GM12892 (cell line): ENCODE measurements around the gene IRF6.

Experiments
- DNase-seq: peaks from one replicate; pipeline ENCODE4 v3.0.0; 2011; ENCODE audit not compliant: insufficient read length
- FAIRE-seq: peaks from 2 replicates; lab custom pipeline; 2011; peaks lifted over from hg19 to GRCh38; lab: Jason Lieb, UNC
- POLR2A ChIP-seq: IDR thresholded peaks from 2 replicates; pipeline ENCODE4 v1.6.1; 2011; ENCODE audit warnings: low read depth, low read length, control low read depth
- POLR2AphosphoS5 ChIP-seq: IDR thresholded peaks from 2 replicates; pipeline ENCODE4 v1.6.1; 2011; ENCODE audit warnings: low read depth, low read length, control low read depth
- TAF1 ChIP-seq: IDR thresholded peaks from 2 replicates; pipeline ENCODE4 v1.6.1; 2011; ENCODE audit warnings: low read depth, mild to moderate bottlenecking, control low read depth, low read length, borderline replicate concordance

Gene IRF6

DNA sequence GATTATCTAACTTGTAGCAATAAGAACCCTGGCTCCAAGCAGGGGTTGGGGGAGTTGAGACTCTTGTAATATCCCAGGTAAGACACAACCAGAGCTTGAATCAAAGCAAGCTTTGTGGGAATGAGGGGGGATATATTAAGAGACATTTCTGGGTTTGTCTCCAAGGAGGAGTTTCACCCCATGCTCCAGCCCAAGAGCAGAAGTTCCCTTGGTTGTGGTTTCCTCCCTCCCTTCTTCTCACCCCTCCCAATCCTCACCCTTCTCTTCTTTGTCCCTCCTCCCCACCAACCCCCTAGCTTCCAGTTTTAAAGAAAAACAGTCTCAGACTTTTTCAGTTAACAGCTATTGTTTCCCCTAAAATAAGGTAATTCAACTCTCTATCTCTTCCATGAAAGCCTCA is 38.2 kb downstream of the IRF6 start:
- no peak for TF ChIP-seq POLR2AphosphoS5
- no peak for TF ChIP-seq POLR2A
- no peak for TF ChIP-seq TAF1
- DNase-seq (no peak), FAIRE-seq (peak; percentile 53)

DNA sequence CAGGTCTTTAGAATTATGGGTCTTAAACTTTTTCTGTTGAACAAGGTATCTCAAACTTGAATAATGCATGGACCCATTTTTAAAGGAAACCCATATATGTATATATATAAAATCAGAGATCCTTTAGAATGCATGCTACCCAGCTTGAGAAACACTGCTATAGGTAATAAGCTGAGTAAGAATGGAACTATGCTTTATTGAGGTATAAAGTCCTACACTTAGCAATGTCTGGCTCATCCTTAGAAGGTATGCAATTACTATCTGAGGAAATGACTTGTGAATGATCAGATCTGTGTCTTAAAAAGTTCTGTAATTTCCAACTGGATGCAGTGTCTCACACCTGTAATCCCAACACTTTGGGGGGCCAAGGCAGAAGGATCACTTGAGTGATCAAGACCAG is 38.8 kb downstream of the IRF6 start:
- FAIRE-seq (peak; percentile 60), DNase-seq (no peak)
- TF ChIP-seq POLR2AphosphoS5: no peak
- TF ChIP-seq POLR2A: no peak
- TF ChIP-seq TAF1: no peak

DNA sequence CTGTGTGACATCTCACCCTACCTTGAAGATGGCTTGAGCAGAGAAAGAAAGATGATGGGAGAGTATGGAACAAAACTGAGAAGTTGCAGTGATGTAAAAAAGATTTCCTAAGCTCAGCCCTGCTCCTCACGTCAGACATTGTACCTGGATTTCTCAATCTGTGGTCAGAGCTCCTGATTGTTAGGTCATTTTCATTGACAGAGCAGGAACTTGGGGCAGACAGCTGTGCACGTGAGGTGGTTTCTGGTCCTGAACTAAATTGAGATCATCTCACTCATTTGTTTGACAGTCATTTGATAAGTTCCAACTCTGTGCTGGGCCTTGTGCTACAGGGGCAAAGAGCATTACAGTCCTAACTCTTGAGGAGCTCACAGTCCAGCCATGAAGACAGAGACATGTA is 39.9 kb downstream of the IRF6 start:
- FAIRE-seq (peak; percentile 36), DNase-seq (no peak)
- TF ChIP-seq POLR2A: no peak
- TF ChIP-seq POLR2AphosphoS5: no peak
- TF ChIP-seq TAF1: no peak

DNA sequence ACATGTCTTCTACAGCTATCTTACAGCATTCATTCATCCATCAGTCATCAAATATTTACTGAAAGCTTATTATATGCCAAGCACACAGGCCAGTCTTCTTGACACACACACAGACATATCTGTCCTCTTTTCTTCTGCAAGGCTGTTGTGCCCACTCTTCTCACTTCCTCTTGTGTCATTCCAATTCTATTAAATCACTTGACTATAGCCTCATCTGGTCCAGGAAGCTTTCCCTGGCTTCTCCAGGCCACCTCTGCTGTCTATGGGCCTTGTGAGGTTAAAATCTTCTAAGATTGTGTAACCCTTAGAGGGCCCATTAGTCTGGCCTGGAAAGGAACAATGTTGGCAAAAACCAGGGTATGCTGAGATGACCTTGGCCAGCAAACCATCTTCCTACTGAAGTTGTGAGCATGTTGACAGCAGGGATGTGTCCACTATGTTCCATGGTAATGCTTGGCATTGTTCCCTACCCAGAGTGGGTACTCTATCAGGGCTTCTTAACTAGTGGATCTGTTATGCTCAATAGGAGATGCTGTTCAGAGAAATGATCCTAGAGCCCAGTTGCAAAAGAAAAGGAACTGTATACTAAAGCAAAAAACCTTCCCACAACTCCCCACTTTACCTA is 44.8 kb downstream of the IRF6 start:
- no peak for TF ChIP-seq POLR2A
- no peak for TF ChIP-seq POLR2AphosphoS5
- no peak for FAIRE-seq
- DNase-seq: no peak

DNA sequence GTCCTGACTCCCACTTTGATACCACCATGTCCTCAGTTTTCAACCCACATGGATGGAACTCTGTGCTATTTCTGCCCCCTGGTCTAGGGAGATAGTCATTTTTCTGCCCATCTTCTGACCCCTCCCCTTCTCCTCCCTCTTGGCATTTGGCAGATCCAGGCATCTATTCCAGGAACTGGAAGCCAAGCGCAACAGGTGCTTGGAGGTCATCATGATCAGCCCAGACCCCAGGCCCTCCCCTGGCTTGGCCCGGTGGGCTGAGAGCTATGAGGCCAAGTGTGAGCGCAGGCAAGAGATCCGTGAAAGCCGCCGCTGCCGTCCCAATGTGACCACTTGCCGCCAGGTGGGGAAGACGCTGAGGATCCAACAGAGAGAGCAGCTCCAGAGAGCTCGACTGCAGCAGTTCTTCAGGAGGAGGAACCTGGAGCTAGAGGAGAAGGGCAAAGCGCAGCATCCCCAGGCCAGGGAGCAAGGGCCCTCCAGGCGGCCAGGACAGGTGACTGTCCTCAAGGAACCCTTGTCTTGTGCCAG is 46.0 kb downstream of the IRF6 start:
- TF ChIP-seq TAF1 (no peak), POLR2A (no peak), POLR2AphosphoS5 (no peak)
- DNase-seq (no peak), FAIRE-seq (no peak)

DNA sequence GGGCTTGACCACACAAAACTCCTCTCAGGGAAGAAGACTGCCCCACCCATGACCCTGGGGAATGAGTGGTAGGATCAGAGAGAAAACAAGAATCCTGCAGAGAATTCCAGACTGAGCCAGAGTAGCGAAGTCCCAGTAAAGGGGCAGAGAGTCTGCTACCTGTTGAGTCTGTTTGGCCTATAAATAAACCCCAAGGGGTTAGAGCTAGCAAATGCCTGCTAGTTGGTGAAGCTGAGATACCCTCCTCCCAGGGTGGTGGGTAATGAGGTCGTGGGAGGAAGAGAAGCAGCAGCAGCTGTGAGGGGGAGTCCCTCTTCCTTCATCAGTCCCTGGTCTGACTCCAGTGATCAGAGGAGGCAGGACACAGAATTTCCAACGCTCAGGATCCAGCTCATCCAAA is 47.5 kb downstream of the IRF6 start:
- no peak for TF ChIP-seq POLR2AphosphoS5
- no peak for TF ChIP-seq TAF1
- TF ChIP-seq POLR2A: no peak
- DNase-seq (no peak), FAIRE-seq (no peak)

DNA sequence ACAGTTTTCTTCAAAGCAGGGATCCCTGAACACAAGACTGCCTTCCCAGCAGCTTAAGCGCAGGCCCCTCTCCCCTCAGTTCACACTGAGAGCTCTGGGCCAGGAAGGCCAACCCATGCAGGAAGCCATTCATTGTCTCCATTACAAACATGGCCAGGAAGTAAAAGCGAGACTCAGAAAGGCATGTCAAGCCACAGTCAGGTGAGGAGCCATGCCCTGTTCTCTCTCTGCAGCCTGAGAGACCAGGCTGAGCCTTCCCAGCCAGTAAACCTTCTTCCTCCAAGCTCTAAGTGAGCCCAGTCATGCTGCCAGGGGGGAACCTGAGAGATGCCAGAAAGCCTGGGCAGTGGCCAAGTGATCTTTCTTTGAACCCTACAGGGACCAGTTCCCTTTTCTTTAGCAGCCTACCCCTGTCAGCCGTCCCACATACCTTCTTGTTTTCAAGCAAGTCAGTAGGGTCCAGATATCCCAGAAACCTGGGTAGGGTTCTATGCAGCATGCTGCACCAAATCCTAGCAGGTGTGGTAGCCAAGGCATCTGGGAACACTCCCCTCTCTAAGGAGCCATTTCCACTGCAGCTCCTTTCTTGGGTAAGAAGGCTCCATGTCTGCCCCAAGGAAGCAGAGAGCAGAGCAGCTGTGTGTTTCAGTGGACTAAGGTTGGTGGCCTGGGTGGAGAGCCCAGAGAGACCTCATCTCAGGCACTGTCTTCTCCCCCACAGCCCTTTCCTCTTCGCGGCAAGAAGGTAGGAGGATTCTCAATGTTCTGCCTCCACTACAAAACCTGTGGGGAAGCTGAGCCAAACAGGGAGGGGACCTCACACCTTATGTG is 49.1 kb downstream of the IRF6 start:
- FAIRE-seq (peak; percentile 83), DNase-seq (no peak)
- TF ChIP-seq TAF1: no peak
- 0 out of 2 replicates have a peak, but pooled peaks have one; percentile 32 for TF ChIP-seq POLR2A
- TF ChIP-seq POLR2AphosphoS5: peak; percentile 47; the same call in 1 of the 2 replicates

DNA sequence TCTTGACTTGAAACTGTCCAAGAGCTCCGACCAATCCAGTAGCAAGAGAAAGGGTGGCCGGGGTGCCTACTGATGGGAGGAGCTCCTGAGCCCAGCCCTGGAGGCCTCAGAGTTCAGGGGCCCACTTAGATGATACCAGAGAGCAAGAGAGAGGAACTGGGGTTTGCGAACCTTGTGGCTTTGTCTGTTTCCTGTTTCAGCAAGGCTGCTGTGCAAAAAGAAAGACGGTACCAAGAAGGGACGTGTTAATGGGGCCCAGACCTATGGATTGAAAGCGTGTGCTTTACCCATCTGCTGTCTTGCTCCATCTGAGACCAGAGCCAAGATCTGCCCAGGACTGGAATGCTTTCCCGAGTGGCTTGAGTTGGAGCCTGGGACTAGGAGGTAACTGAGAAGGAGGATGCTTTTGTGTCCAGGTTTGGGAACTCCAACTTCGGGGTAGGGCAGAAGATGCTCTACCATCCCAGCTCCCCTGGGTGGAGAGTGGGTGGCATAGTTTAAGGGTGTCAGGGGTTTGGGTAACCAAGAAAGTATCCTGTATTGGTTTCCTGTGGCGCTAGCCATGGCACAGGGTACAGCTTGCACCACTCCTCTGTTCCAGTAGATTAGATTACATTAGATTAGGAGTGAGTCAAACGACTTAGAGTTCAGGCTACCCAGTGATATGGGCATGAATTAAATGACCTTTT is 49.9 kb downstream of the IRF6 start, which contains the start of gene TRAF3IP3:
TSS of gene TRAF3IP3 (plus strand) at position 128 of the 689 bp plus-strand sequence. CDS start 3,987 bp downstream, outside the sequence.
- FAIRE-seq: peak; percentile 88
- DNase-seq: peak; percentile 57
- TF ChIP-seq POLR2AphosphoS5 (peak; percentile 88), TAF1 (peak; percentile 78; the same call in 1 of the 2 replicates), POLR2A (peak; percentile 92)

DNA sequence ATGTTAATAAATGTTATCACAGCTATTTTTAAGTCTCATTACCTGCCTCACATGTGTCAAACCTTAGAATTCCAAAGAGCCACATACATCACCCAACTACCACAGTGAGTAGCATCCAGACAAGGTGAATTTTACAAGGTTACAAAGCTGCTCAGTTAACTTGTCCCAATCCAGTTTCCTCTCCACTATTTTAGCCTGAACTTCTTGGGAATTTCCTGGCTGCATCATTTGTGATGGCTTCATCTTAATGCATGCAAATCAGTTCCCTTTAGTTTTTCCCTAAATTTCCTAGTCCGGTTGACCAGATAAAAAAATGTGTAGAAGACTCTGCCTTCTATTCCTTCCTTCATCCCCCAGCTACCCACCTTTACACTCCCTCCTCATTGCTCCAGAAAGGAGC is 50.7 kb downstream of the IRF6 start:
- FAIRE-seq (peak; percentile 54), DNase-seq (no peak)
- TF ChIP-seq POLR2AphosphoS5: no peak

DNA sequence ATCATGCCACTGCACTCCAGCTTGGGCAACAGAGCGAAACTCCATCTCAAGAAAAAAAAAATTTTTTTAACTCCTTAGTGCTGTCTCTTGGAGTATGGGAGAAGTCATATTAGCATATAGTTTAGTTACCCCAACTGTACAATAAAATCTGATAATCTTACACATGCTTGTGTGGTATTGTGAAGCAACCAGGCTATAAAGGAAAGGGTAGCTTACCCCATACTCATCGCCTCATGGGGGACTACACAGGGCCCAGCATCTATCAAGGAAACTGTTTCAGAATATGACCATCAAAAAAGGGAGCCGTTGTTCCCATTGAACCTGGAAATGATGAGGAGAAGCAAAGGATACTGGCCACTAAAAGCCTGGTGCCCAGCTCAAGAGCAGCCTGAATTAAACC is 53.1 kb downstream of the IRF6 start:
- FAIRE-seq: peak; percentile 33
- DNase-seq: no peak
- TF ChIP-seq TAF1: no peak
- TF ChIP-seq POLR2AphosphoS5: no peak
- TF ChIP-seq POLR2A: no peak

DNA sequence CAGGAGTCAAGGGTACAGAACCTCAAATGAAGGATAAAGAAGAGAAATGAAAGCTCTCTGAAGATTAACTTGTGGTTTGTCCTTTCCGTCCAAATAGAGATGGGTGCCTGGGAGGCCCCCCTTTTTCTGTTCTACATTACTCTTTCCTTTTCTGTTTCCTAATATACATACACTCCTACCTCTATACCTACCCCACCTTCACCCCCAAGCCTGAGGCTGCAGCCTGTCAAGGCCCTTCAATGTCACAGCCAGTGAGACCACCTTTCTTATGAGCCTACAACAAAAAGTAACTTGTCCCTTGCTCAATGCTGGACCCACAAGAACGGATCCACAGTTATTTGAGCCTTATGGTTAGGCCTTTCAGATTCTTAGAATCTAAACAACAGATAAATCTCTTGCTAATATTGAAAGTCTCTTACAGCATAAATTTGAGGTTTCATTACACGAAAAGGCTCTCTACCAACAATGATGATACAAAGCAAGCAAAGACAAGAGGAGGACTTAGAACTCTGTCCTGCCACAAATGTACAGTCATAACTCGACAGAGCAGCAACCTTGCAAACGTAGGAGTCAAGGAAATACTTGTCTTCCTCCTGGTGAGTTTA is 54.2 kb downstream of the IRF6 start:
- no peak for TF ChIP-seq TAF1
- 0 out of 2 replicates have a peak, but pooled peaks have one; percentile 36 for TF ChIP-seq POLR2AphosphoS5
- no peak for DNase-seq
- FAIRE-seq: peak; percentile 91
